Left forelimb (tissue), 1 donor: Measurements from ENCODE around the gene ASPG.

Experiments used
- DNase-seq: peaks from one replicate; pipeline ENCODE4 v3.0.0-alpha.2; 2018; ENCODE audit warnings: low spot score

The ASPG gene

GRCh38 chr14:104163541-104163940 is 78.0 kb downstream of the ASPG start:
- no peak for DNase-seq

GRCh38 chr14:104164041-104164440 is 78.5 kb downstream of the ASPG start:
- no peak for DNase-seq

DNA sequence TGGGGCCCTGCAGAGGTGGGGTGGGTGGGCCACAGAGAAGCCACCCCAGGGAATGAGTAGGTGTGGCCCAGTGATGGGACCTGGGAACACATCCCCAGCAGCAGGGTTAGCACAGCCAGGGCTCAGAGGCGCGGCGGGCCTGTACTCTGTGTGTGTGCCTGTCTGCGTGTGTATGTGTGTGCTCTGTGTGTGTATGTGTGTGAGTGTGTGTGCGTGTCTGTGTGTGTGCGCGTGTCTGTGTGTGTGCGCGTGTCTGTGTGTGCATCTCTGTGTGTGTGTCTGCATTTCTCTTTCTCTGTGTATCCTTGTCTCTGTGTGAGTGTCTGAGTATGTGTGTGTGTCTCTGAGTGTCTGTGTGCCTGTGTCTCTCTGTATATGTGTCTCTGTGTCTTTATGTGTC is 79.0 kb downstream of the ASPG start:
- DNase-seq, result no peak
